ENCODE results near the gene ADAM12.

DNA sequence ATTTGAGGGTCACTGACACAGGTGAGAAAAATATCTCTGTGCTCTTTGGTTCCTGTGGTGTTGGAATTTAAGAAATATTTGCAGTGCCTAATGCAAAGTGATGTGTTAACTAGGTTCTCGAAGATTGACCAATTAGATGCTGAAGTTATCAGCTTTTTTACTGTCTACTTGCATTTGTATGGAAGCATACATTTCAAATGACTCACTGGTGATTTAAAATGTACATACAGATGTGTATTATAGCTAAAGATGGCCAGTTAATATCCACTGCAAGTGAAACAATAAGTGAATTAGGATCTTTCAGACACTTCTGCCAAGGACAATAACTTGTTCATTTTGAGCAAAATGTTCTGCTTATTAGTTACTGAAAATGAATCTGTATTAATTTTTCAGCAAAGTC is 287.0 kb downstream of the ADAM12 start:
- TF ChIP-seq, protein P1, sequence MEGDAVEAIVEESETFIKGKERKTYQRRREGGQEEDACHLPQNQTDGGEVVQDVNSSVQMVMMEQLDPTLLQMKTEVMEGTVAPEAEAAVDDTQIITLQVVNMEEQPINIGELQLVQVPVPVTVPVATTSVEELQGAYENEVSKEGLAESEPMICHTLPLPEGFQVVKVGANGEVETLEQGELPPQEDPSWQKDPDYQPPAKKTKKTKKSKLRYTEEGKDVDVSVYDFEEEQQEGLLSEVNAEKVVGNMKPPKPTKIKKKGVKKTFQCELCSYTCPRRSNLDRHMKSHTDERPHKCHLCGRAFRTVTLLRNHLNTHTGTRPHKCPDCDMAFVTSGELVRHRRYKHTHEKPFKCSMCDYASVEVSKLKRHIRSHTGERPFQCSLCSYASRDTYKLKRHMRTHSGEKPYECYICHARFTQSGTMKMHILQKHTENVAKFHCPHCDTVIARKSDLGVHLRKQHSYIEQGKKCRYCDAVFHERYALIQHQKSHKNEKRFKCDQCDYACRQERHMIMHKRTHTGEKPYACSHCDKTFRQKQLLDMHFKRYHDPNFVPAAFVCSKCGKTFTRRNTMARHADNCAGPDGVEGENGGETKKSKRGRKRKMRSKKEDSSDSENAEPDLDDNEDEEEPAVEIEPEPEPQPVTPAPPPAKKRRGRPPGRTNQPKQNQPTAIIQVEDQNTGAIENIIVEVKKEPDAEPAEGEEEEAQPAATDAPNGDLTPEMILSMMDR (conservative IDR thresholded peaks at IDR 0.05; ENCODE audit: low read length) = no peak
- no peak for TF ChIP-seq EZH2phosphoT487 (IDR thresholded peaks at IDR 0.05; ENCODE audit: borderline replicate concordance)

All from Loucy (cell line).